ES-I3 (cell line): ENCODE data around the gene MGARP.

Experiments
- H3K36me3 ChIP-seq: 2 replicates; pipeline ENCODE4 v1.6.1; 2013; ENCODE audit warnings: mild to moderate bottlenecking, low read length, control low read depth, moderate library complexity; ENCODE audit not compliant: insufficient read depth
- H3K4me1 ChIP-seq: 2 replicates; pipeline ENCODE4 v1.6.1; 2013; ENCODE audit warnings: mild to moderate bottlenecking, control low read depth, low read length; ENCODE audit not compliant: insufficient read depth
- H3K9ac ChIP-seq: 2 replicates; pipeline ENCODE4 v1.6.1; 2013; ENCODE audit warnings: low read depth, mild to moderate bottlenecking, low read length, moderate library complexity
- H3K9me3 ChIP-seq: 2 replicates; pipeline ENCODE4 v1.6.1; 2013; ENCODE audit warnings: mild to moderate bottlenecking, low read length, moderate library complexity; ENCODE audit not compliant: control insufficient read depth, insufficient read depth

MGARP gene

DNA sequence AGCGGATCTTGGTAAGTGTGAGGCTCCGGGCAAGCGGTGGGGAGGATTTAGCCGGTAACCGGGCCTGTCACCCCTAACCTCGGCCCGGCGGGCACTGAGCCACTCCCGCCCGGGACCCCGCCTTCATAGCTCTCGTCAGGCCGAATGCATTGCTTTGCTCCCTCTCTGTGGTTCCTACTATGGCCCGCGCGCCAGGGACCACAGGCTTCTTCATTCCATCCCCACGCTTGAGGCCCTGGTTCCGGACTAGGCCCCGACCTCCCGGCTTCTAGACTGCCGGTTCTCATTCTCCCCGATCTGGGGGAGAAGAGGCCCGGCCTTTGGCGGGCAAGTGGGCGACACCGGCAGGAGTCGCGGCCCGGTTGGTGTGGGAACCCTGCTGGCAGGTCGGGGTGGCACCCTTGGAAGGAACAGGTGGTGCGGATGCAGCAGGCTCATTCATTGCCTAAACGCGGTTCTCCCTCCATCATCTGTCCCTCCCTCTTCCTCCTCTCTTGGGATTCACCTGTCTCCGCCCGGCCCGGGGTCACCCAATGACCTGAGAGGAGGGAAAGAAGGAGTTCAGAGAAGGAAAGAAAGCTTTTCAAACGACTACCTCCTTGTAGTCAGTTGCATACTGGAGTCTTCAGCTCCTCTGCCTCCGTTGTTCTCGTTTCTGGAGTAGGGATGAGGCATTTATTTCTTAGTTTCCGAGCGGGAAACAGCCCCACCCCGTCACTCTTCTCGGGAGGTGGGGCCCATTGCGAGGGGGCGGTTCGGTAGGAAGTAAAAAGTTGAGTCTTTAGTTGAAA is 22.0 kb upstream of the MGARP start, which contains the start of gene NDUFC1:
NDUFC1 (minus strand) TSS at position 657 of the 791 bp plus-strand sequence. CDS start 6,679 bp downstream, outside the sequence.
- H3K9ac ChIP-seq, result peak within 1 kb of the TSS; percentile 93
- peaks cover 12% of the 10 kb centered on the region; the same call in 1 of the 2 replicates for H3K4me1 ChIP-seq
- H3K36me3 ChIP-seq, result peaks cover 7% of the 10 kb centered on the region
- H3K9me3 ChIP-seq, result peaks cover 5% of the 10 kb centered on the region

DNA sequence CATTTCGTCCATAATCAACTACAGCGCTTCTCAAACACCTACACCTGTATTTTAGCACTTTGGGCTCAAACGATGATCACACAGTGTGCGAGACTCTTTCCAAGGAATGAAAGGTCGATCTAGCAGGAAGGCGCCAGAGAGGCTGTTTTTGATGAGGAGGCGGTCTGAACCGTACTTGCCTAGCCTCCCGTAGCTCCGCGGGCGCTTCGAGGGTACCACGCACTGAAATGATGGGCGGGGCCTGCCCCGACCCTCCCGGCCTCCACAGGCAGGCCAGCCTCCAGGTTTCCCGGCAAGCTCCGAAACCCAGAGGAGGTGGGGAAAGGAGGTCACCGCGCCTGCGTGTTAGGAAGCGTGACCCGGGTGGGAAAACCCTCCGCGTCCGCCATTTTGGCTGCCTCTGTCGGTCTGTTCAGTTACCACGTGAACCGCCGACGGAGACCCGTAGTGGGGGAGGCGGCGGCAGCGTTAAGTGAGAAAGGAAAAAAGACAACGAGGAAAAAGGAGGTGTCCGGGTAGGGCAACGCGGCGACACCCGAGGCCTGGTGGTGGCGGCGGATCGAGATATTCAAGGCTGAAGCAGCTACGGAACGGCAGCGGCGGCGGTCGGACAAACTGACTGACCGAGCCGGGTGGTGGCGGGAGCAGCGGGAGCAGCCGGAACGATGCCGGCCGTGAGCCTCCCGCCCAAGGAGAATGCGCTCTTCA is 21.2 kb upstream of the MGARP start, which contains the start of gene NAA15:
NAA15 (plus strand) TSS at position 393 of the 708 bp plus-strand sequence; CDS start at position 666, 273 bp downstream.
- peak within 1 kb of the TSS; percentile 93 for H3K9ac ChIP-seq
- H3K9me3 ChIP-seq, result peaks cover 5% of the 10 kb centered on the region
- peaks cover 9% of the 10 kb centered on the region; the same call in 1 of the 2 replicates for H3K4me1 ChIP-seq
- H3K36me3 ChIP-seq, result peaks cover 7% of the 10 kb centered on the region

DNA sequence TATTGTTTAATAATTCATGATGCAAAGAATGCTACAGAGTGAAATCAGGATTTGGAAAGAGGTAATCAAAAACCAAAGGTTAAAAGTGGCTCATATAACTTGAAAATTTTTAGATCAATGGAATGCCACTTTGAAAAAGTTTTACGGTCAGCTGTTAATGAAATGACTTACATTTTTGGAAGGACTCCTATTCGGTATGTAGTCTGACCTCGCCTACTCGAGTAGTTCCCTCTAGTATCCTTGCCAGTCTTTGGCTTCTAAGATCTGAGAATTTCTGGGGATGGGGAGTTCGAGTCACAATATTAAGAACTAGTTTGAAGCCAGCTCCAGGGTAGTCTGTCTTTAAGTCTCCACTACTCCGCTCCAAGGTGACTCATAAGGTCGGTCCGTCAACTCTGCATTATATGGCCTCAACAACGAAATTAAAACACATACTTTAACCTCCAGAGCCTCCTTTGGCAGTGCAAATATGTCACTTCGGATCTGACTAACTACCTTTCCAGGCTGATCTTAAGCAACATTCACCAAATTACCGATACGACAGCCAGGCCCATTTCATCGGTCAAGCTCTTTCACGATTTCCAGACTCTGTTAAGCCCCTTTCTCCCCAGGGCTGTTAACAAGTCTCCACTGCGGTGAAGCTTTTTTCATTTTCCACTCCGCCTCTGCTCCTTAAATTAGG is 20.5 kb upstream of the MGARP start:
- Histone ChIP-seq H3K36me3 (peaks cover 5% of the 10 kb centered on the region), H3K4me1 (peaks cover 9% of the 10 kb centered on the region; the same call in 1 of the 2 replicates)

DNA sequence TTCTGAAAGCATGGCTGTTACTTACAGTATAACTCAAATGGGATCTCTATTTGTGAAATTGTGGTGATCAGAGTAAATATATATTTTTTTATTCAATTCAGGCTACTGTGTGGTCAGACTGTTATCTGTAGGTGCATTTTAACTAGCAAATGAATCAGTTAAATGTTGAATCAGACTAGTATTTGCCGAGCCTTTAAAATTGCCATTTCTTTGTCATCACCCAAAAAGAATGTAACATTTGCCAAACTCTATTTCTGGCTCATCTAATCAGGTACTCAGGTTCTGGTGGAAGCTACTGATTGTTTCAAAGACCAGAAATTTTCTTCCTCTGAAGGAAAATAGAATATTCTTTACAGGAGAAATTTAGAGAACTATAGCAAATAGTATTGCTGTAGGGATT is 19.5 kb upstream of the MGARP start:
- H3K9ac ChIP-seq, result peak overlapping the region; percentile 19; the same call in 1 of the 2 replicates
- H3K36me3 ChIP-seq, result no peaks in the 10 kb centered on the region; the same call in 1 of the 2 replicates
- H3K9me3 ChIP-seq, result peaks cover under 1% of the 10 kb centered on the region
- H3K4me1 ChIP-seq, result peaks cover 9% of the 10 kb centered on the region; the same call in 1 of the 2 replicates

More for the DNA sequence above, 20.5 kb upstream of the MGARP start:
- Histone ChIP-seq H3K9me3 (peaks cover 5% of the 10 kb centered on the region), H3K9ac (peak overlapping the region; percentile 93)

DNA sequence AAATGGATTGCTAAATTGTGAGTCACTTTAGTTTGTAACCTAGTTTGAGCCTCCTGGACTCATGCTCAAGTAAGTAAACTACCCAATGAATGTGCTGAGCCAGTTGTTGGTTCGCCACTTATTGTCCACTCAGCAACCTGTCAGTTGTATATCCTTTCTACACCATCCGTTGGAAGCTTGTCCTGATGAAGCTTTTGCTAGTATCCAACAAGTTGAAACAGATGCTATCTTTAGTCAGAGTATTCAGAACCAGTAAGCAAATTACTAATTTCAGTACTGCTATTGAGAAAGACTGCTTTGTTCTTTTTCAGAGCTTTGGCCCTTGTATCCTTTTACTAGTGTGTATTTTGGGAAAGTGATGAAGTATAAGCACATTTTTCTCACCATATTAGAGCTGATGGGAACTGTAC is 17.0 kb upstream of the MGARP start:
- H3K9ac ChIP-seq, result no peak overlapping the region
- peaks cover 9% of the 10 kb centered on the region; the same call in 1 of the 2 replicates for H3K4me1 ChIP-seq
- H3K36me3 ChIP-seq, result no peaks in the 10 kb centered on the region
- no peaks in the 10 kb centered on the region for H3K9me3 ChIP-seq

DNA sequence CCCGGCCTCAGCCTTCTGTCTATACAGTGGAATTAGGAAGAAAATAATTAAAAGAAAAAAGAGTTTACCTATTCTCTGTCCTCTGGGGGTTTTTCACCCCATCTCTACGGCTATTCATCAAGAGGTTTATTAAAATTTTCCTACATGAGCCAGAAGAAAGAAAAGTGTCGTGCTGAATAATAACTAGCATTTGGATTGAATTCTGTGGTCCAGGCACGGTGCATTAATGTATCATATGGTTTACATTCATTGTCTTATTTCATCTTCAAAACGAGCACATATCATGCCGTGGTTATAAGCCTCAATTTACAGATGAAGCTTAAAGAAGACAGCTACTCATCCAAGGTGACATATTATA is 15.9 kb upstream of the MGARP start:
- Histone ChIP-seq H3K4me1 (peaks cover 9% of the 10 kb centered on the region; the same call in 1 of the 2 replicates), H3K9me3 (no peaks in the 10 kb centered on the region), H3K9ac (peak overlapping the region; percentile 88; the same call in 1 of the 2 replicates), H3K36me3 (no peaks in the 10 kb centered on the region)

DNA sequence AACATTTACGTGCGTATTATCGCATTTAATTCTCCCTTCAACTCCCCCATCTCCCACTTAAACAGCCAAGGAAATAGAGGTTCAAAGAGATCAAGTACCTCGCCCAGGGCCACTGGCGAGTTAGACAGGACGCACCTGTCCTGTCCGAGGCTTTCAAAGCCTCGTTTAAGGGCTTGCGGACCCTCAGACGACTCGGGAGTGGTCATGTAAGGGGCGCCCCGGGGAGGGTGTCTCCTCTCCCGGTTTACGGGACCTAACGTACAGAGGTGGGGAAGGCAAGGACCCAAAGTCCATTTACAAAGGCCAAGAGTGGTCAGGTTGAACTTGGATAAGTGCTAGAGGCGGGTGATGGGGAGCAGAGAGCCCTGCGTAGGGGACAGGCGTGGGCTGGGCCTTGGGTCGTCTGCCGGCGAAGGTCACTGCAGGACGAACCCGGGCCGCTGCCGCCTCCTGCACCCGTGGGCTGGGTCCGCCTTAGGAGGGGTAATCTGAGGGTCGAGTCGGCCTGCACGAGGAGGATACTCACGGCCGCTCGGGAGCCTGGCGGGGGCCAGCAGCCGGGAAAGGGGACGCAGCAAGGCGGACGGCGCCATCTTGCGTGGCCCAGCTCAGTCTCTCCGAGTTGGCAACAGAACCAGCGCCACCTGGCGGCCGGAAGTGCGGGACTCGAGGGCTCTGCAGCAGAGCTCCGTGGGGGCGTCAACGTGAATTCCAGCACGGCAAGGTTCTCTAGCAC is 15.3 kb upstream of the MGARP start:
- H3K36me3 ChIP-seq, result no peaks in the 10 kb centered on the region
- peaks cover 9% of the 10 kb centered on the region; the same call in 1 of the 2 replicates for H3K4me1 ChIP-seq
- H3K9ac ChIP-seq, result peak overlapping the region; percentile 88
- no peaks in the 10 kb centered on the region for H3K9me3 ChIP-seq

DNA sequence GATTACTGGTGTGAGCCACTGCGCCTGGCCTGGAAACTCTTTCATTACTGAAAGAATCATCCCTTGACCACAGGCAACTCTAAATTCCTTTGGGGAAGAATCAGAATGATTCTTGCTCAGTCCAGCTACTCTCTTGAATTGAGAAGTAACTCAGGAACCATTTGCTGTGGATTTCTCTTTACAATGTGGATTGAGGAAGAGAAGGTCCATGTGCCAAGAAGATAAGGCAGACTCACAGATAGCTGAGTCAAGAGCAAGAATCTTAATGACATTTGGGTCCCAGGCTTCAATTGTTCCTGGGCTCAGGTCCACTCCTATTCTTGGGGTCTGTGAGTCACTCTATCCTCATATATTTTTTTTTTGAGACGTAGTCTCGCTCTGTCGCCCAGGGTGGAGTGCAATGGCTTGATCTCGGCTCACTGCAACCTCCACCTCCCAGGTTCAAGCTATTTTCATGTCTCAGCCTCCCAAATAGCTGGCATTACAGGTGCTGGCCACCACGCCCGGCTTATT is 6.2 kb upstream of the MGARP start:
- Histone ChIP-seq H3K9ac (no peak overlapping the region), H3K4me1 (no peaks in the 10 kb centered on the region), H3K36me3 (no peaks in the 10 kb centered on the region), H3K9me3 (no peaks in the 10 kb centered on the region)

DNA sequence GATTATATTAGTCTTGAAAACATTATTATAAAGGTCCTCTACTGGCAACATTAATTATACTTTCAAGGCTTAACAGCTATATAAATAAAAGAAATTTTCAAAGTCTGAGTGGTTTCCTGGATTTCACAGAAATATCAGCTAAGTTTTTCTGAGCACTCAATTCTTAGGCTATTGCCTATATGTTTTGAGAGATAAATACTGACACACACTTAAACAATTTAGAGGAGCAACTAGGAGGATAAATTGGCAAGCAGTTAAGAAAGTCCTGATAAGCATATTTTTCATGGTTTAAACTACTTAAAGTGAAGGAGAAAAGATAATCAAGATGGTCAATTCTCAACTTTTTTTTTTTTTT is 2.7 kb upstream of the MGARP start:
- no peaks in the 10 kb centered on the region for H3K36me3 ChIP-seq
- no peaks in the 10 kb centered on the region for H3K9me3 ChIP-seq
- H3K9ac ChIP-seq, result no peak overlapping the region
- no peaks in the 10 kb centered on the region for H3K4me1 ChIP-seq

DNA sequence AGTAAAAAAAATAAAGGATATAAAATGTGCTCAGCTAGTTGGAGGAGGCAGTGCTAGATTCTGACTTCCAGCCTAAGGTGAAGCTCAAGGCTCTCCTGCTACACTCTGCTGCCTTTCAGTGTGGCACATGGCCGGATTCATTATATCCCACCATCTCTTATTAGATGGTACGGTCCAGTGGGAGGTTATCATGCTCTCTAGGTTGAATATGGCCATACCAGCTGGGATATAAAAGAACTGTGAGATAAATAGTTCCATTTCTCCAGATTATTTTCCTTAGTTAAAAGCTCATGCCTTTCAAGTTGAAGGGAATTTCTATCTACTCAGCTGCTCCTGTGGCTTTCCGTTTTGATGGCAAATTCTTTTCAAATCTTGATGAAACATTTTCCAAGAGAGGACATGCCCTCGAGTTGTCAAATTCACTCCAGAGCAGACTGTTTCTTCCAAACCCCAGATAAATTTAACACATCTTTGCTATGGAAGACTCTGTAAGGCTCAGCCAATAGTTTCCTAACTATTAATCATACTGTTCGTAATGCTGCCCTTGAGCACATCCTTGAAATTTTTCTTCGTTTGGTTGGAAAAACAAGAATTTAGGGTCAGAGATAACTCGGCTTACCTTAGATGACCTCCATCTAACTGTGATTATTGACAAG is 2.2 kb upstream of the MGARP start:
- Histone ChIP-seq H3K9me3 (no peaks in the 10 kb centered on the region), H3K9ac (no peak overlapping the region), H3K4me1 (no peaks in the 10 kb centered on the region), H3K36me3 (no peaks in the 10 kb centered on the region)

DNA sequence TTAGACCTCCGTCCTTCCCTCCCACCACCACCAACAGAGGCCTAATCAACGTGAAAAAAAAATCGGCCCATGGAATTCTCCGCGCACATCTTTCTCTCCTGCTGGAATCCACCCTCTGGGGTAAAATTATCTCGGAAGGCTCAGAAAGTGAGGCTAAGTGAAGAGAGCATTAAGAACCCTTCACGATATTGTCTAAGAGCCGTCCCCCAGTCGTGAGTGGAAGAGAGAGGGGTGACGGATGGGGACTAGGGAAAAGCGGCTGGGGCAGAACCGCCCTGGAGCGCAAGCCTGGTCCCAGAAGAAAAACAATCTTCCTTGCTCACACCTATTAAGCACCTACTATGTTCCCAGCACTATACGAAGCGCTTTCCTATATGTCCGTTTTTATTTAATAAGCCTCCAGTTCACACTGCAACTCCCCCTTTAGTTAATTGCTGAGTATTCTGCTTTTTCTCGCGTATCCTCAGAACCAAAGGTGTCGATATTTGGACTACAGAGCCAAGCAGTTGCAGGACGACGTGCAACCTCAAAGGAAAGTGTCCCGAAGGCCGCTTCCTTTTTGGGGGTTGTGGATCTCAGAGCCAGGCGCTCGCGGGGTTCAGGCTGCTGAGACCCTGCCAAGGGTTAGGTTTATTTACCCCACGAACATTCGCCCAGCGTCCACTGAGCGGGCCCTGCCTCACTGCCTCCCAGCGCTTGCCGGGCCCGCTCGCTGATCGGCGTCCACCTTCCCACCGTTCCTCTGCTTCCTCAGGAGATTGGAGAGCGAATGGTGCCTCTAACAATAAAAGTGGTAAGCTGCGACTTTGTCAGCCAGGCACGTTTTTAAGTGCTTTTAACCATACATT is 889 bp downstream of the MGARP start:
- Histone ChIP-seq H3K9ac (peak overlapping the region; percentile 47; the same call in 1 of the 2 replicates), H3K36me3 (no peaks in the 10 kb centered on the region), H3K9me3 (no peaks in the 10 kb centered on the region), H3K4me1 (no peaks in the 10 kb centered on the region)

DNA sequence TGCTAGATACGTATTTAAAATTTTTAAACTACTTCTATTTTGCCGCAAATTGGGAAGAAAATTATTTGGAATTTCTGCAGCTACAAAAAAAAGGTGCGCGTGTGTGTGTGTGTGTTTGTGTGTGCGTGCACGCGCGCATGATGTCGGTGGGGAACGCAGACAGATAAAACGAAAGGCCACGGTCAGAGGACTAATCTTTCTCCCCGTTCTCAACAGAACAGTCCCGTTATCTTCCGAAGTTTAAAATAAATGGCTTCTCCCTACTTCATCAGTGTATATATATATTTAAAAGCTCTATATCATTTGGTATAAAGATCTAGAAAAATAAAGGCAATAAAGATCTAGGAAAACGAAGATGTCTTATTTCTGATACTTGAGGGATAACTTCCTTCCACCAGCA is 1.5 kb downstream of the MGARP start:
- no peak overlapping the region for H3K9ac ChIP-seq
- no peaks in the 10 kb centered on the region for H3K4me1 ChIP-seq
- no peaks in the 10 kb centered on the region for H3K36me3 ChIP-seq
- no peaks in the 10 kb centered on the region for H3K9me3 ChIP-seq
